Measurements from ENCODE around the gene FBXO36. TPM values are rescaled to one million over a fixed set of nuclear protein-coding genes. Genes with fewer than 3 reads are reported as not detected.

FBXO36 gene
- polyA plus RNA-seq, 1 donor (not counting 4 experiments of a cell fraction or from before 2014, with no cell fraction given) = 1.7 TPM

DNA sequence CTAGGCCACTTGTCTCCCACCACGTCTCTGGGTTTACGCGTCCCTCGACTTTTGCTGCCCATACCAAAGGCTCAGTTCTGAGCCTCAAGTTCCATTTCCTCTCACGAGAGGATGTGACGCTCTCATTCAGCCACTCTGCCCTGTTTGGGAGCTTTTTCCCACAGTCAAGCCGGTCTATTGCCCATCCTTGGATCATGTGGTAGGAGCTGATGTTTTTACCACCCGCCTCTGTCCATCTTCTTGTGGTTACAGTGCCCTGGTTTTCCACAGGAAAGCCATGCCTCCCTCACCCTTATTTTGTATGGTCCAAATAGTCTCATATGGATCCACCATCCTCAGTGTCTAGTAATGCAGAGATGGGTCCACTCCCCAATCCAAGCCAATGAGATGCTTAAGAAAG is 20.4 kb downstream of the FBXO36 start:
- no peaks in the 10 kb centered on the region for H4K20me1 ChIP-seq (ENCODE audit: control insufficient read depth, extremely low read depth, insufficient read depth, low read length)
- FAIRE-seq (no peak), DNase-seq (ENCODE audit: low read depth, low spot score) (no peak)
- no peak overlapping the region for H3K4me3 ChIP-seq (ENCODE audit: control insufficient read depth in 2 of 3, extremely low read depth in 1 of 3, insufficient read depth in 2 of 3, low read depth in 1 of 3, low read length in 3 of 3)
- TF ChIP-seq, protein P1, sequence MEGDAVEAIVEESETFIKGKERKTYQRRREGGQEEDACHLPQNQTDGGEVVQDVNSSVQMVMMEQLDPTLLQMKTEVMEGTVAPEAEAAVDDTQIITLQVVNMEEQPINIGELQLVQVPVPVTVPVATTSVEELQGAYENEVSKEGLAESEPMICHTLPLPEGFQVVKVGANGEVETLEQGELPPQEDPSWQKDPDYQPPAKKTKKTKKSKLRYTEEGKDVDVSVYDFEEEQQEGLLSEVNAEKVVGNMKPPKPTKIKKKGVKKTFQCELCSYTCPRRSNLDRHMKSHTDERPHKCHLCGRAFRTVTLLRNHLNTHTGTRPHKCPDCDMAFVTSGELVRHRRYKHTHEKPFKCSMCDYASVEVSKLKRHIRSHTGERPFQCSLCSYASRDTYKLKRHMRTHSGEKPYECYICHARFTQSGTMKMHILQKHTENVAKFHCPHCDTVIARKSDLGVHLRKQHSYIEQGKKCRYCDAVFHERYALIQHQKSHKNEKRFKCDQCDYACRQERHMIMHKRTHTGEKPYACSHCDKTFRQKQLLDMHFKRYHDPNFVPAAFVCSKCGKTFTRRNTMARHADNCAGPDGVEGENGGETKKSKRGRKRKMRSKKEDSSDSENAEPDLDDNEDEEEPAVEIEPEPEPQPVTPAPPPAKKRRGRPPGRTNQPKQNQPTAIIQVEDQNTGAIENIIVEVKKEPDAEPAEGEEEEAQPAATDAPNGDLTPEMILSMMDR (optimal IDR thresholded peaks at IDR 0.05 in 1 of 3, IDR thresholded peaks at IDR 0.05 in 1 of 3, conservative IDR thresholded peaks at IDR 0.05 in 1 of 3; ENCODE audit: extremely low read depth in 1 of 3, insufficient read depth in 2 of 3, low read length in 3 of 3) = no peak
- no peak for TF ChIP-seq EZH2 (IDR thresholded peaks at IDR 0.05; ENCODE audit: low read length)
- dilution Hi-C loops (cut with MboI; ENCODE audit: extremely low pct_ligation_motif_present, low sequenced_read_pairs) = no loop called here
- no peak overlapping the region for H3K4me2 ChIP-seq (ENCODE audit: control insufficient read depth, extremely low read depth, insufficient read depth, low read depth, low read length)
- H3K9ac ChIP-seq (ENCODE audit: control insufficient read depth, extremely low read depth, insufficient read depth, low read length) = no peak overlapping the region
- H3K4me1 ChIP-seq (ENCODE audit: control insufficient read depth, extremely low read depth, insufficient read depth, low read length) = no peaks in the 10 kb centered on the region
- H3K9me1 ChIP-seq (ENCODE audit: control insufficient read depth, extremely low read depth, insufficient read depth, low read length) = no peaks in the 10 kb centered on the region
- H3K36me3 ChIP-seq (ENCODE audit: control insufficient read depth in 2 of 2, extremely low read depth in 1 of 2, insufficient read depth in 2 of 2, low read length in 2 of 2) = no peaks in the 10 kb centered on the region
- no peak overlapping the region for H2AFZ ChIP-seq (ENCODE audit: control insufficient read depth, low read length)
- H3K9me3 ChIP-seq (ENCODE audit: control insufficient read depth, low read depth, low read length) = no peaks in the 10 kb centered on the region
- no peak overlapping the region for H3K27ac ChIP-seq (ENCODE audit: control insufficient read depth, insufficient read depth, low read length)
- H3K79me2 ChIP-seq (ENCODE audit: control insufficient read depth, insufficient read depth, low read length) = no peaks in the 10 kb centered on the region
- H3K27me3 ChIP-seq (ENCODE audit: control insufficient read depth, extremely low read depth, insufficient read depth, low read length) = no peaks in the 10 kb centered on the region

- no peaks in the 10 kb centered on the region for H3K27me3 ChIP-seq (ENCODE audit: control insufficient read depth, extremely low read depth, insufficient read depth, low read length)
- no peaks in the 10 kb centered on the region for H3K4me1 ChIP-seq (ENCODE audit: control insufficient read depth, extremely low read depth, insufficient read depth, low read length)
- H3K9me1 ChIP-seq (ENCODE audit: control insufficient read depth, extremely low read depth, insufficient read depth, low read length) = no peaks in the 10 kb centered on the region
- TF ChIP-seq, protein P1 (optimal IDR thresholded peaks at IDR 0.05 in 1 of 3, IDR thresholded peaks at IDR 0.05 in 1 of 3, conservative IDR thresholded peaks at IDR 0.05 in 1 of 3; ENCODE audit: extremely low read depth in 1 of 3, insufficient read depth in 2 of 3, low read length in 3 of 3) = no peak
- no peak for TF ChIP-seq EZH2 (IDR thresholded peaks at IDR 0.05; ENCODE audit: low read length)
- dilution Hi-C loops (cut with MboI; ENCODE audit: extremely low pct_ligation_motif_present, low sequenced_read_pairs) = no loop called here
- no peak overlapping the region for H3K4me2 ChIP-seq (ENCODE audit: control insufficient read depth, extremely low read depth, insufficient read depth, low read depth, low read length)
- no peak overlapping the region for H2AFZ ChIP-seq (ENCODE audit: control insufficient read depth, low read length)
- no peak for FAIRE-seq
- no peak overlapping the region for H3K4me3 ChIP-seq (ENCODE audit: control insufficient read depth in 2 of 3, extremely low read depth in 1 of 3, insufficient read depth in 2 of 3, low read depth in 1 of 3, low read length in 3 of 3)
- H3K9ac ChIP-seq (ENCODE audit: control insufficient read depth, extremely low read depth, insufficient read depth, low read length) = no peak overlapping the region
- no peaks in the 10 kb centered on the region for H3K36me3 ChIP-seq (ENCODE audit: control insufficient read depth in 2 of 2, extremely low read depth in 1 of 2, insufficient read depth in 2 of 2, low read length in 2 of 2)
- no peak for DNase-seq (ENCODE audit: low read depth, low spot score)
- no peaks in the 10 kb centered on the region for H4K20me1 ChIP-seq (ENCODE audit: control insufficient read depth, extremely low read depth, insufficient read depth, low read length)
- no peaks in the 10 kb centered on the region for H3K9me3 ChIP-seq (ENCODE audit: control insufficient read depth, low read depth, low read length)
- H3K27ac ChIP-seq (ENCODE audit: control insufficient read depth, insufficient read depth, low read length) = no peak overlapping the region
- H3K79me2 ChIP-seq (ENCODE audit: control insufficient read depth, insufficient read depth, low read length) = no peaks in the 10 kb centered on the region
These were observed 20.9 kb downstream of the FBXO36 start for GRCh38 chr2:229943171-229943570.

Data from keratinocyte (primary cell).